WTC11 (cell line): Measurements from ENCODE around the gene ASGR1. TPM values are rescaled to one million over a fixed set of nuclear protein-coding genes. Genes with fewer than 3 reads are reported as not detected.
A peak's percentile ranks its signal among the peaks of the same experiment; 100 is the strongest.

ENCODE experiments used
- ATAC-seq: fragments of 200-7000 bp; cut with Tn5 transposase; 2 replicates; pipeline ENCODE4 v1.10.0; 2021; ENCODE audit warnings: mild to moderate bottlenecking, moderate library complexity
- CTCF ChIA-PET: fragments of 300-600 bp; sonication (Branson Sonifier 250); formaldehyde crosslinking; loops from one replicate; lab custom pipeline; 2021; ENCODE audit warnings: antibody characterized with exemption; lab: Charles Lee
- POLR2A ChIA-PET: fragments of 350-600 bp; sonication (Branson Sonifier 250); formaldehyde crosslinking; loops from one replicate; lab custom pipeline; 2021; ENCODE audit warnings: antibody characterized with exemption; lab: Charles Lee
- DNase-seq: peaks from one replicate; pipeline ENCODE4 v3.0.0; 2021; ENCODE audit warnings: low spot score
- H3K27ac Mint-ChIP-seq: 2 replicates; pipeline ENCODE4 v1.8.0; 2021; ENCODE audit warnings: mixed read lengths
- H3K27me3 Mint-ChIP-seq: 2 replicates; pipeline ENCODE4 v1.8.0; 2021; ENCODE audit warnings: low read depth, mild to moderate bottlenecking, moderate library complexity, mixed read lengths
- H3K36me3 Mint-ChIP-seq: 2 replicates; pipeline ENCODE4 v1.8.0; 2021; ENCODE audit warnings: mixed read lengths
- H3K4me1 Mint-ChIP-seq: 2 replicates; pipeline ENCODE4 v1.8.0; 2022; ENCODE audit warnings: mixed read lengths
- H3K4me3 Mint-ChIP-seq: 2 replicates; pipeline ENCODE4 v1.8.0; 2021; ENCODE audit warnings: mild to moderate bottlenecking, moderate library complexity, mixed read lengths
- H3K9me3 Mint-ChIP-seq: 2 replicates; pipeline ENCODE4 v1.8.0; 2021; ENCODE audit warnings: mixed read lengths
- CREM ChIP-seq: sonication (generic); formaldehyde crosslinking; IDR thresholded peaks from 2 replicates; pipeline ENCODE4 v1.8.1; 2022; ENCODE audit warnings: mild to moderate bottlenecking, missing genetic modification reagents, moderate library complexity
- GABPB1 ChIP-seq: sonication (generic); formaldehyde crosslinking; IDR thresholded peaks from 2 replicates; pipeline ENCODE4 v1.8.1; 2023; ENCODE audit warnings: mild to moderate bottlenecking, missing genetic modification reagents
- GTF2I ChIP-seq: fragments of 250-450 bp; sonication (Bioruptor Pico); conservative IDR thresholded peaks from 2 replicates; pipeline ENCODE4 v1.4.0; 2021; ENCODE audit warnings: mild to moderate bottlenecking
- JAZF1 ChIP-seq: fragments of 250-450 bp; sonication (Bioruptor Pico); IDR thresholded peaks from 2 replicates; pipeline ENCODE4 v1.9.0; 2021; ENCODE audit warnings: moderate library complexity, mild to moderate bottlenecking, inconsistent platforms
- NFATC4 ChIP-seq: fragments of 250-450 bp; sonication (Bioruptor Pico); IDR thresholded peaks from 2 replicates; pipeline ENCODE4 v1.9.0; 2021; ENCODE audit warnings: mild to moderate bottlenecking
- NFYB ChIP-seq: sonication (generic); formaldehyde crosslinking; conservative IDR thresholded peaks from 2 replicates; pipeline ENCODE4 v1.8.0; 2022; ENCODE audit warnings: low read depth, missing genetic modification reagents
- NR3C1 ChIP-seq: sonication (generic); formaldehyde crosslinking; conservative IDR thresholded peaks from 2 replicates; pipeline ENCODE4 v1.8.1; 2023; ENCODE audit warnings: low read depth, mild to moderate bottlenecking, missing genetic modification reagents
- OVOL2 ChIP-seq: fragments of 250-450 bp; sonication (Bioruptor Pico); IDR thresholded peaks from 2 replicates; pipeline ENCODE4 v1.9.0; 2021; ENCODE audit warnings: mild to moderate bottlenecking, borderline replicate concordance
- SMAD3 ChIP-seq: sonication (generic); formaldehyde crosslinking; IDR thresholded peaks from 2 replicates; pipeline ENCODE4 v1.8.0; 2022; ENCODE audit warnings: missing genetic modification reagents, mild to moderate bottlenecking, borderline replicate concordance
- TCF7 ChIP-seq: sonication (generic); formaldehyde crosslinking; IDR thresholded peaks from 2 replicates; pipeline ENCODE4 v1.8.0; 2022; ENCODE audit warnings: mild to moderate bottlenecking, low read depth, missing genetic modification reagents, moderate library complexity
- ZNF423 ChIP-seq: fragments of 250-450 bp; sonication (Bioruptor Pico); IDR thresholded peaks from 2 replicates; pipeline ENCODE4 v2.1.2; 2022; ENCODE audit warnings: mild to moderate bottlenecking, moderate library complexity
- total RNA-seq: library from RNA; stranded (reverse); gene quantifications from 3 replicates; pipeline ENCODE4 v1.2.3, GENCODE V29; 2021
- TF ChIP-seq, protein P1 (sequence below): fragments of 250-450 bp; sonication (Bioruptor Pico); IDR thresholded peaks from 2 replicates; pipeline ENCODE4 v1.9.0; 2021; ENCODE audit warnings: moderate library complexity, mild to moderate bottlenecking, inconsistent platforms, borderline replicate concordance
- TF ChIP-seq, protein P2 (sequence below): fragments of 250-450 bp; sonication (Bioruptor Pico); IDR thresholded peaks from 2 replicates; pipeline ENCODE4 v1.9.0; 2021; ENCODE audit warnings: mild to moderate bottlenecking
- TF ChIP-seq, protein P3 (sequence below): sonication (generic); formaldehyde crosslinking; IDR thresholded peaks from 2 replicates; pipeline ENCODE4 v1.8.0; 2022; ENCODE audit warnings: mild to moderate bottlenecking, missing genetic modification reagents
- TF ChIP-seq, protein P4 (sequence below): fragments of 250-450 bp; sonication (Bioruptor Pico); IDR thresholded peaks from 2 replicates; pipeline ENCODE4 v2.1.2; 2022; ENCODE audit warnings: mild to moderate bottlenecking, moderate library complexity
- TF ChIP-seq, protein P5 (sequence below): sonication (generic); formaldehyde crosslinking; conservative IDR thresholded peaks from 2 replicates; pipeline ENCODE4 v1.8.1; 2022; ENCODE audit warnings: mild to moderate bottlenecking, missing genetic modification reagents
- TF ChIP-seq, protein P6 (sequence below): sonication (generic); formaldehyde crosslinking; IDR thresholded peaks from 2 replicates; pipeline ENCODE4 v1.8.1; 2023; ENCODE audit warnings: mild to moderate bottlenecking, moderate library complexity, missing genetic modification reagents

The ASGR1 gene
- total RNA-seq, 1 experiment from 2014 or later = 13.3 TPM

DNA sequence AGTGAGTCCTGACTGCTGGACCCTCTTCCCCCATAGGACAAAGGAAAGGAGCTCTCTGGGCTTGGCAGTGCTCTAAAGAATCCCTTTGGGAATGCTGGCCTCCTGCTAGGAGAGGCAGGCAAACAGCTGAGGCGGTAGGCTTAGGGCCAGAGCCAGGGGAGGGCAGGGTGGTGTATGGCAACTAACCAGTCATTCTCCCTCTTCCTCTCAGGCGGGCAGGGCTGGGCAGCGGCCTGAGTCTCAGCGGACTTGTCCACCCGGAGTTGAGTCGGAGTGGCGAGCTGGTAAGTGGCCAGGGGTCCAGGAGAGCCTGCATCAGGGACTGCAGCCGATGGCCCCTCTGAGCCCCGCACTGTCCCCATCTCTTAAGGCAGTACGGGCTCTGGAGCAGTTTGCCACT is 44.9 kb upstream of the ASGR1 start:
- no peak for TF ChIP-seq TCF7 (CRISPR knock-in tag)
- no peak for TF ChIP-seq SMAD3 (CRISPR knock-in tag)
- no peak for TF ChIP-seq GTF2I (CRISPR knock-in tag)
- TF ChIP-seq ZNF423 (CRISPR knock-in tag) = no peak
- no peak for TF ChIP-seq OVOL2
- TF ChIP-seq JAZF1 = no peak
- TF ChIP-seq, protein P1, sequence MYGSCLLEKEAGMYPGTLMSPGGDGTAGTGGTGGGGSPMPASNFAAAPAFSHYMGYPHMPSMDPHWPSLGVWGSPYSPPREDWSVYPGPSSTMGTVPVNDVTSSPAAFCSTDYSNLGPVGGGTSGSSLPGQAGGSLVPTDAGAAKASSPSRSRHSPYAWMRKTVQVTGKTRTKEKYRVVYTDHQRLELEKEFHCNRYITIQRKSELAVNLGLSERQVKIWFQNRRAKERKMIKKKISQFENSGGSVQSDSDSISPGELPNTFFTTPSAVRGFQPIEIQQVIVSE (CRISPR knock-in tag) = no peak
- TF ChIP-seq NFATC4 (CRISPR knock-in tag) = no peak
- TF ChIP-seq NR3C1 (CRISPR knock-in tag) = no peak
- TF ChIP-seq, all 79 proteins: peak for 0
- CTCF ChIA-PET = no interaction called here
- POLR2A ChIA-PET = interaction anchor here (1.3 kb wide), 1 partner anchor 10 kb away, joined by 4 read pairs; the partner anchor contains the start of gene DVL2
- Mint-ChIP-seq H3K27me3 (no peaks in the 10 kb centered on the region; the same call in 1 of the 2 replicates), H3K36me3 (peaks cover 31% of the 10 kb centered on the region), H3K4me3 (no peak overlapping the region), H3K27ac (no peak overlapping the region), H3K4me1 (peaks cover 15% of the 10 kb centered on the region), H3K9me3 (no peaks in the 10 kb centered on the region)
- no peak for DNase-seq
- ATAC-seq = no peak

DNA sequence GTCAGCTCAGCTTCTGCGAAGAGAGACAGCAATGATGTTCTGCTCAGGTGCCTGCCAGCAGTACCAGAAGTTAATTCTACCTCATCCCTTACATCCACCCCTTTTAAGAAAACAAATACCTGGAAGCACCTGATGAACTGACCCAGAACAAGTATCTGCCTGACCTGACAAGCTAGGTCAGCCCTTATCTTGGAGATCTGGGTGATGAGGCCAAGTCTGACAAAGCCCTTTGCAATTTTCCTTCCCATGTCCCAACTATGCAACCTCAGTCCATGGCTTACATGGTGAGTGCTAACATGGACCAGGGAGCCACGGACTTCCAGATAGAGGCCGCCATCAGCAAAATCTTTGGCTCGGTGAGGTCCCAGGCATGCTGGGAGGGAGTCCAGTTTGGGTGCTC is 44.2 kb upstream of the ASGR1 start:
- peaks cover 23% of the 10 kb centered on the region for H3K4me1 Mint-ChIP-seq
- ChIA-PET POLR2A (no interaction called here), CTCF (interaction anchor here (1.0 kb wide), 2 partner anchors 9 to 73 kb away, joined by 3 to 4 read pairs; no protein-coding TSS in a partner anchor)
- ATAC-seq = no peak
- H3K9me3 Mint-ChIP-seq = no peaks in the 10 kb centered on the region
- TF ChIP-seq, protein P2, sequence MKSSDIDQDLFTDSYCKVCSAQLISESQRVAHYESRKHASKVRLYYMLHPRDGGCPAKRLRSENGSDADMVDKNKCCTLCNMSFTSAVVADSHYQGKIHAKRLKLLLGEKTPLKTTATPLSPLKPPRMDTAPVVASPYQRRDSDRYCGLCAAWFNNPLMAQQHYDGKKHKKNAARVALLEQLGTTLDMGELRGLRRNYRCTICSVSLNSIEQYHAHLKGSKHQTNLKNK (CRISPR knock-in tag) = no peak
- TF ChIP-seq, protein P3, sequence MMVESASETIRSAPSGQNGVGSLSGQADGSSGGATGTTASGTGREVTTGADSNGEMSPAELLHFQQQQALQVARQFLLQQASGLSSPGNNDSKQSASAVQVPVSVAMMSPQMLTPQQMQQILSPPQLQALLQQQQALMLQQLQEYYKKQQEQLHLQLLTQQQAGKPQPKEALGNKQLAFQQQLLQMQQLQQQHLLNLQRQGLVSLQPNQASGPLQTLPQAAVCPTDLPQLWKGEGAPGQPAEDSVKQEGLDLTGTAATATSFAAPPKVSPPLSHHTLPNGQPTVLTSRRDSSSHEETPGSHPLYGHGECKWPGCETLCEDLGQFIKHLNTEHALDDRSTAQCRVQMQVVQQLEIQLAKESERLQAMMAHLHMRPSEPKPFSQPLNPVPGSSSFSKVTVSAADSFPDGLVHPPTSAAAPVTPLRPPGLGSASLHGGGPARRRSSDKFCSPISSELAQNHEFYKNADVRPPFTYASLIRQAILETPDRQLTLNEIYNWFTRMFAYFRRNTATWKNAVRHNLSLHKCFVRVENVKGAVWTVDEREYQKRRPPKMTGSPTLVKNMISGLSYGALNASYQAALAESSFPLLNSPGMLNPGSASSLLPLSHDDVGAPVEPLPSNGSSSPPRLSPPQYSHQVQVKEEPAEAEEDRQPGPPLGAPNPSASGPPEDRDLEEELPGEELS (CRISPR knock-in tag) = no peak
- H3K27me3 Mint-ChIP-seq = peaks cover 4% of the 10 kb centered on the region; the same call in 1 of the 2 replicates
- peaks cover 24% of the 10 kb centered on the region for H3K36me3 Mint-ChIP-seq
- H3K4me3 Mint-ChIP-seq = no peak overlapping the region
- H3K27ac Mint-ChIP-seq = peak overlapping the region; percentile 49; the same call in 1 of the 2 replicates
- DNase-seq = no peak

DNA sequence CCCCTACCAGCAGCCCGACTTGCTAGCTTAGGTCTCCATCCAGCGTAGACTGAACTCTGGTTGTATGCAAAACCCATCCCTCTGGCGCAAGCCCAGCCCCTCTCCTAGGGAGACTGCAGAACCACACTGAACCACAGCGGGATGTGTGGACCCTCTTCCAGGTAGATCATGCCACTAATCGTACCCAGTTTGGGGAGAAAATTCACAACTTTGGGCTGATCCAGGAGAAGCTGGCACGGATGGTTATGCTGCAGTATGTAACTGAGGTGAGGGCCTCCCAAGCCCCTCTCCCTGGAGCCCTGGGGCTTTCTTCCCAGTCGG is 43.8 kb upstream of the ASGR1 start:
- Mint-ChIP-seq H3K27ac (no peak overlapping the region), H3K27me3 (peaks cover 4% of the 10 kb centered on the region; the same call in 1 of the 2 replicates), H3K36me3 (peaks cover 20% of the 10 kb centered on the region), H3K4me3 (no peak overlapping the region), H3K9me3 (no peaks in the 10 kb centered on the region), H3K4me1 (peaks cover 27% of the 10 kb centered on the region)
- DNase-seq (peak; percentile 15), ATAC-seq (no peak)
- ChIA-PET CTCF (interaction anchor here (1.0 kb wide), 2 partner anchors 9 to 73 kb away, joined by 3 to 4 read pairs; no protein-coding TSS in a partner anchor), POLR2A (no interaction called here)
- TF ChIP-seq GABPB1 (CRISPR knock-in tag) (no peak), NFYB (CRISPR knock-in tag) (no peak), CREM (CRISPR knock-in tag) (no peak)
- TF ChIP-seq, protein P4, sequence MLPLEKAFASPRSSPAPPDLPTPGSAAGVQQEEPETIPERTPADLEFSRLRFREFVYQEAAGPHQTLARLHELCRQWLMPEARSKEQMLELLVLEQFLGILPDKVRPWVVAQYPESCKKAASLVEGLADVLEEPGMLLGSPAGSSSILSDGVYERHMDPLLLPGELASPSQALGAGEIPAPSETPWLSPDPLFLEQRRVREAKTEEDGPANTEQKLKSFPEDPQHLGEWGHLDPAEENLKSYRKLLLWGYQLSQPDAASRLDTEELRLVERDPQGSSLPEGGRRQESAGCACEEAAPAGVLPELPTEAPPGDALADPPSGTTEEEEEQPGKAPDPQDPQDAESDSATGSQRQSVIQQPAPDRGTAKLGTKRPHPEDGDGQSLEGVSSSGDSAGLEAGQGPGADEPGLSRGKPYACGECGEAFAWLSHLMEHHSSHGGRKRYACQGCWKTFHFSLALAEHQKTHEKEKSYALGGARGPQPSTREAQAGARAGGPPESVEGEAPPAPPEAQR (CRISPR knock-in tag) = no peak
- TF ChIP-seq, protein P5, sequence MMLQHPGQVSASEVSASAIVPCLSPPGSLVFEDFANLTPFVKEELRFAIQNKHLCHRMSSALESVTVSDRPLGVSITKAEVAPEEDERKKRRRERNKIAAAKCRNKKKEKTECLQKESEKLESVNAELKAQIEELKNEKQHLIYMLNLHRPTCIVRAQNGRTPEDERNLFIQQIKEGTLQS (CRISPR knock-in tag) = no peak
- TF ChIP-seq, protein P6, sequence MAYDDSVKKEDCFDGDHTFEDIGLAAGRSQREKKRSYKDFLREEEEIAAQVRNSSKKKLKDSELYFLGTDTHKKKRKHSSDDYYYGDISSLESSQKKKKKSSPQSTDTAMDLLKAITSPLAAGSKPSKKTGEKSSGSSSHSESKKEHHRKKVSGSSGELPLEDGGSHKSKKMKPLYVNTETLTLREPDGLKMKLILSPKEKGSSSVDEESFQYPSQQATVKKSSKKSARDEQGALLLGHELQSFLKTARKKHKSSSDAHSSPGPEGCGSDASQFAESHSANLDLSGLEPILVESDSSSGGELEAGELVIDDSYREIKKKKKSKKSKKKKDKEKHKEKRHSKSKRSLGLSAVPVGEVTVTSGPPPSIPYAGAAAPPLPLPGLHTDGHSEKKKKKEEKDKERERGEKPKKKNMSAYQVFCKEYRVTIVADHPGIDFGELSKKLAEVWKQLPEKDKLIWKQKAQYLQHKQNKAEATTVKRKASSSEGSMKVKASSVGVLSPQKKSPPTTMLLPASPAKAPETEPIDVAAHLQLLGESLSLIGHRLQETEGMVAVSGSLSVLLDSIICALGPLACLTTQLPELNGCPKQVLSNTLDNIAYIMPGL (CRISPR knock-in tag) = no peak
